ENCODE data around the gene DCLK1. TPM values are rescaled to one million over a fixed set of nuclear protein-coding genes. Genes with fewer than 3 reads are reported as not detected.

DCLK1 gene
- total and polyA plus RNA-seq, 10 donors, result 2.0 to 22.1 (median 11.7) TPM

- Histone ChIP-seq H3K9me3 (no peaks in the 10 kb centered on the region), H3K4me1 (no peaks in the 10 kb centered on the region), H3K27me3 (replicated peaks in 1 of 7) (no peaks in the 10 kb centered on the region), H3K4me3 (no peak overlapping the region), H3K36me3 (no peaks in the 10 kb centered on the region), H3K27ac (no peak overlapping the region)
- intact Hi-C loops (cut with DNase I; ENCODE audit: low total_unique reads), result no loop called here
- WGBS, 5 donors, result 68 to 75% (median 73%) methylated on average over 8 of the region's 8 CpGs
- DNase-seq, result no peak
- TF ChIP-seq POLR2A (IDR thresholded peaks at IDR 0.05), result no peak
- TF ChIP-seq, protein P1, sequence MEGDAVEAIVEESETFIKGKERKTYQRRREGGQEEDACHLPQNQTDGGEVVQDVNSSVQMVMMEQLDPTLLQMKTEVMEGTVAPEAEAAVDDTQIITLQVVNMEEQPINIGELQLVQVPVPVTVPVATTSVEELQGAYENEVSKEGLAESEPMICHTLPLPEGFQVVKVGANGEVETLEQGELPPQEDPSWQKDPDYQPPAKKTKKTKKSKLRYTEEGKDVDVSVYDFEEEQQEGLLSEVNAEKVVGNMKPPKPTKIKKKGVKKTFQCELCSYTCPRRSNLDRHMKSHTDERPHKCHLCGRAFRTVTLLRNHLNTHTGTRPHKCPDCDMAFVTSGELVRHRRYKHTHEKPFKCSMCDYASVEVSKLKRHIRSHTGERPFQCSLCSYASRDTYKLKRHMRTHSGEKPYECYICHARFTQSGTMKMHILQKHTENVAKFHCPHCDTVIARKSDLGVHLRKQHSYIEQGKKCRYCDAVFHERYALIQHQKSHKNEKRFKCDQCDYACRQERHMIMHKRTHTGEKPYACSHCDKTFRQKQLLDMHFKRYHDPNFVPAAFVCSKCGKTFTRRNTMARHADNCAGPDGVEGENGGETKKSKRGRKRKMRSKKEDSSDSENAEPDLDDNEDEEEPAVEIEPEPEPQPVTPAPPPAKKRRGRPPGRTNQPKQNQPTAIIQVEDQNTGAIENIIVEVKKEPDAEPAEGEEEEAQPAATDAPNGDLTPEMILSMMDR (IDR thresholded peaks at IDR 0.05 in 8 of 11, conservative IDR thresholded peaks at IDR 0.05 in 3 of 11), result no peak
- no peak for TF ChIP-seq POLR2AphosphoS5 (IDR thresholded peaks at IDR 0.05)
These were observed 99.7 kb downstream of the DCLK1 start for GRCh38 chr13:36031490-36031889.

DNA sequence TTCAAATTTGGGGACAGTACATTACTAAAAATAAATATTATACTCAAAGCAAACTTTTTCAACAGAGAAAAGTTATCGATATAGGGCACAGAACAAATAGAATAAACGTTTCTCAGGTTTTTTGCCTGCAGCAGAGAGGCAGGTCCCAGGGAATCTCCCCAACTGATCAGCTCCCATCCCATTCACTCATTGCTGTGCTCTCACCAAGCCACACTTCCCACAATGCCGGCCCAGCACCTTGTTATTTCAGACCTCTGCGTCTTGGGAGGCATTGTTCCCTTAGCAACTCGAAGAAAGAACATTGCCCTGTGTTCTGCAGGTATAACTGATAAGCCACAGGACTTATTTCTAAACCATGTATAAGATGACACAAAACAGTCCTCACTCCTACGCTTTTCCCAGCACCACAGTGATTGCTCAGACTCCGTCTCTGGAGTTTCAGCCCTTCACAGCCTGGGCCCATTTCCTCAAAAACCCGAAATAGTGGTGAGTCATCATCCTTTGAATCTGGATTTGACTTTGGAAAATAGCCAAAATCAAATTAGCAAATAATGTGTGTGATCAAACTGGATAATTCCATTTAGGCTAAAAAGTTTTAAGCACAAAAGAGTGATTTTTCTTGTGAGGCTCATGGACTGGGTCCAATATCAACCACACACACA lies 100.4 kb downstream of the DCLK1 start:
- Histone ChIP-seq H3K9me3 (no peaks in the 10 kb centered on the region), H3K27me3 (replicated peaks in 1 of 7) (no peaks in the 10 kb centered on the region), H3K4me1 (no peaks in the 10 kb centered on the region), H3K36me3 (no peaks in the 10 kb centered on the region), H3K27ac (no peak overlapping the region), H3K4me3 (no peak overlapping the region)
- DNase-seq, result no peak
- 76 to 86% (median 78%) methylated on average over 8 of the region's 8 CpGs for WGBS, 5 donors
- intact Hi-C loops (cut with DNase I; ENCODE audit: low total_unique reads), result no loop called here
- TF ChIP-seq POLR2AphosphoS5 (IDR thresholded peaks at IDR 0.05) (no peak), POLR2A (IDR thresholded peaks at IDR 0.05) (no peak)
- TF ChIP-seq, protein P1 (IDR thresholded peaks at IDR 0.05 in 8 of 11, conservative IDR thresholded peaks at IDR 0.05 in 3 of 11), result no peak

DNA sequence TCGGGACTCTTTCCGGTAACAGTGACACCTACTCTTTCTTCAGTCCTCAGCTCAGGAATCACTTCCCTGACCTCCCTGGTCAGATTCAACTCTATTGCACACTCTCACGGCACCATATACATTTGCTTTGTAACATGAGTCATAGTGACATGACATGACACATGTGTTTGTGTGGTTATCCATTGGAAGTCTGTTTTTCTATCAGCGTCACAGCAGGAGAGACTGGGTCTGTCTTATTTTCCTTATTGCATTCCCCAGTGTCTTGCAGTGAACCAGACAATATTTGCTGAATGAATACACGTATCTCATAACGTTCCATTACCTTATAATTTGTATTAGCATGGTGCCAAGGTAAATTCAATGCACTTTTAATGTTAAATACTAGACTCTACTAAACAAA lies 102.0 kb downstream of the DCLK1 start:
- H3K27me3 ChIP-seq (replicated peaks in 1 of 7), result no peaks in the 10 kb centered on the region
- 84 to 95% (median 89%) methylated on average over 6 of the region's 6 CpGs for WGBS, 5 donors
- DNase-seq, result no peak
- no peaks in the 10 kb centered on the region for H3K9me3 ChIP-seq
- H3K4me3 ChIP-seq, result no peak overlapping the region
- H3K27ac ChIP-seq, result no peak overlapping the region
- H3K4me1 ChIP-seq, result no peaks in the 10 kb centered on the region
- TF ChIP-seq POLR2AphosphoS5 (IDR thresholded peaks at IDR 0.05) (no peak), POLR2A (IDR thresholded peaks at IDR 0.05) (no peak)
- TF ChIP-seq, protein P1 (IDR thresholded peaks at IDR 0.05 in 8 of 11, conservative IDR thresholded peaks at IDR 0.05 in 3 of 11), result no peak
- intact Hi-C loops (cut with DNase I; ENCODE audit: low total_unique reads), result no loop called here
- no peaks in the 10 kb centered on the region for H3K36me3 ChIP-seq

DNA sequence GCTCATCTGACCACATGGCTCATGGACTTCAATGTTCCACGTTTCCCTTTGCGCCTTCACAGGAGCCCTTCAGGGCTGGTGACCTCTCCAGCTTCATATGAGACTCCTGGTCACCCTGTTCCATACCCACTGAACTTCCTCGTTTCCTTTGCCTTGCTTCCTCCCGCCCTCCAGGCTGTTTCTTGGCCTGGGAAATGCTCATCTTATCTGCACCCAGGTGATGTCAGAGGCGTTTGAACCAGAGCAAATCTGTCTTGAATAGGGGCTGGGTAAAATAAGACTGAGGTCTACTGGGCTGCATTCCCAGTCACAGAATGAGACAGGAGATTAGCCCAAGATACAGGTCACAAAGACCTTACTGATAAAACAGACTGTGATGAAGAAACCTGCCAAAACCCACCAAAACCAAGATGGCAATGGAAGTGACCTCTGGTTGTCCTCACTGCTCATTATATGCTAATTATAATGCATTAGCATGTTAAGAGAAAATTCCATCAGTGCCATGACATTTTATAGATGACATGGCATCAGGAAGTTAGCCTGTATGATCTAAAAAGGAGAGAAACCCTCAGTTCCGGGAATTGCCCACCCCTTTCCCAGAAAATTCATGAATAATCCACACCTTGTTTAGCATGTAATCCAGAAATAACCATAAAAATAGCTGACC lies 102.7 kb downstream of the DCLK1 start:
- Histone ChIP-seq H3K27ac (no peak overlapping the region), H3K4me1 (no peaks in the 10 kb centered on the region), H3K36me3 (no peaks in the 10 kb centered on the region), H3K9me3 (no peaks in the 10 kb centered on the region), H3K4me3 (no peak overlapping the region), H3K27me3 (replicated peaks in 1 of 7) (no peaks in the 10 kb centered on the region)
- no peak for TF ChIP-seq POLR2A (IDR thresholded peaks at IDR 0.05)
- TF ChIP-seq POLR2AphosphoS5 (IDR thresholded peaks at IDR 0.05), result no peak
- TF ChIP-seq, protein P1 (IDR thresholded peaks at IDR 0.05 in 8 of 11, conservative IDR thresholded peaks at IDR 0.05 in 3 of 11), result no peak
- intact Hi-C loops (cut with DNase I; ENCODE audit: low total_unique reads), result no loop called here
- DNase-seq, result no peak
- 69 to 86% (median 77%) methylated on average over 6 of the region's 6 CpGs for WGBS, 5 donors

All from spleen (tissue), 11 donors.